Upper lobe of left lung (tissue), 4 donors: ENCODE data around the gene BCAT1.

Experiments
- EP300 ChIP-seq, 4 donors: sonication (generic); formaldehyde crosslinking; IDR thresholded peaks; one replicate each; pipeline ENCODE4 v1.5.1; 2017; ENCODE audit warnings: antibody characterized with exemption in 4 of 4, control low read depth in 2 of 4
- POLR2AphosphoS5 ChIP-seq, 2 donors: sonication (generic); formaldehyde crosslinking; IDR thresholded peaks; one replicate each; pipeline ENCODE4 v1.5.1; 2017; ENCODE audit warnings: antibody characterized with exemption in 2 of 2

DNA sequence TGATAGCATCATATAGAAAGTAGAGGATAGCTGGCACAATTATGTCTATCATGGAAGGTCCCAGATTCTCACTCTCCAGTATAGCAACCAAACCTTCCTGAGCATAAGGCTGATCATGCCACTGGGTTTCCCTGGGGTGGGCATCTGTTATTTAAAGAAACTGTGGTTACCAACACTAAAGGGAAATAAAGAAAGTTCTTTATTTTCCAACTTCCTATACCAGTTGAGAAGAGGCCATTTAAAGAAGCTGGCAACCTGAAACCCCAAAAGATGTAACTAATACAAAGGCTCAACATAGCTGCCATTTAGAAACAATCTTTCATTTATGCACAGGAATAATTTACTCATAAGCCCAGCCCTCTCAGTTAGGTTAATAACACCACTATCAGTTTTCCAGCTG is 3.1 kb downstream of the BCAT1 start:
- TF ChIP-seq POLR2AphosphoS5 (IDR thresholded peaks at IDR 0.05): no peak
- no peak for TF ChIP-seq EP300 (IDR thresholded peaks at IDR 0.05)
